ENCODE measurements around the gene ADPRHL1.
A peak's percentile ranks its signal among the peaks of the same experiment; 100 is the strongest.

Gene ADPRHL1

DNA sequence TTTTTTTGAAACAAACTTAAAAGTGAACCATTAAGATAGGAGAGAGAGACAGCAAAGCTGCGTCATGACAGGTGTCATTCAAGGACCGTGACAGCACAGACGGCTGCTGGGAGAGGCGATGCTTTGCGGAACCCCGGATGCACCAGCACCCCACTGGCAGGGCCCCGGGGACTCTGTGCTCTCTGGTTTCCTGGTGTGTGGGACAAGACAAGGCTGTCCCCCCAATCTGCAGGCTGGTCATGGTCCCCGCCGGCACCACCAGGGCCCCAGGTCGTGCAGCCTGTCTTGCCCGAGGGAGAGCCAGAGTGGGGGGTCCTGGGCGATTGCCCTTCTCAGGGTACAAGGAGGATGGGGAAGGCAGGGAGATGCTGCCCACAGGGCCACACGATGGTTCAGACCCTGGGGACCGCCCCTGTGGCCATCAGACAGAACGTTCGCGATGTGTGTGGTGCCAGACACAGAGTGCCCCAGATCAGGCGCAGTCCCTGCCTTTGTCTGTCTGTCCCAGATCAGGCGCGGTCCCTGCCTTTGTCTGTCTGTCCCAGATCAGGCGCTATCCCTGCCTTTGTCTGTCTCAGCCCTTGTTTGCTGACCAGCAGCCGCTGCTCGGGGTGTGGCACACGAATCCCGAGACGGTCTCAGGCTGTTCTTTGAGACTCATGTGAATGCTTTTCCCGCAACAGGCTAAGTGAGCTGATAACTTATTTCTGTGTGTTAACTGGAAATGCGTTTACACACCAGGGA, 36.1 kb downstream of the ADPRHL1 start:
- FAIRE-seq, result no peak
- no peak for TF ChIP-seq POLR2A (IDR thresholded peaks at IDR 0.05; ENCODE audit: low read depth, low read length)
- DNase-seq (ENCODE audit: insufficient read length, low spot score), result no peak

- no peak for TF ChIP-seq POLR2A (IDR thresholded peaks at IDR 0.05; ENCODE audit: low read depth, low read length)
- FAIRE-seq (no peak), DNase-seq (ENCODE audit: insufficient read length, low spot score) (no peak)
Observed at GRCh38 chr13:113415825-113416224, 37.5 kb downstream of the ADPRHL1 start.

GRCh38 chr13:113415032-113415431, 38.3 kb downstream of the ADPRHL1 start:
- FAIRE-seq (no peak), DNase-seq (ENCODE audit: insufficient read length, low spot score) (no peak)
- TF ChIP-seq POLR2A (IDR thresholded peaks at IDR 0.05; ENCODE audit: low read depth, low read length), result no peak

- FAIRE-seq (no peak), DNase-seq (ENCODE audit: insufficient read length, low spot score) (no peak)
- TF ChIP-seq POLR2A (IDR thresholded peaks at IDR 0.05; ENCODE audit: low read depth, low read length), result no peak
Observed at GRCh38 chr13:113414335-113414734, 39.0 kb downstream of the ADPRHL1 start.

- DNase-seq (ENCODE audit: insufficient read length, low spot score) (no peak), FAIRE-seq (no peak)
- TF ChIP-seq POLR2A (IDR thresholded peaks at IDR 0.05; ENCODE audit: low read depth, low read length), result no peak
Observed at GRCh38 chr13:113413898-113414282, 39.4 kb downstream of the ADPRHL1 start.

DNA sequence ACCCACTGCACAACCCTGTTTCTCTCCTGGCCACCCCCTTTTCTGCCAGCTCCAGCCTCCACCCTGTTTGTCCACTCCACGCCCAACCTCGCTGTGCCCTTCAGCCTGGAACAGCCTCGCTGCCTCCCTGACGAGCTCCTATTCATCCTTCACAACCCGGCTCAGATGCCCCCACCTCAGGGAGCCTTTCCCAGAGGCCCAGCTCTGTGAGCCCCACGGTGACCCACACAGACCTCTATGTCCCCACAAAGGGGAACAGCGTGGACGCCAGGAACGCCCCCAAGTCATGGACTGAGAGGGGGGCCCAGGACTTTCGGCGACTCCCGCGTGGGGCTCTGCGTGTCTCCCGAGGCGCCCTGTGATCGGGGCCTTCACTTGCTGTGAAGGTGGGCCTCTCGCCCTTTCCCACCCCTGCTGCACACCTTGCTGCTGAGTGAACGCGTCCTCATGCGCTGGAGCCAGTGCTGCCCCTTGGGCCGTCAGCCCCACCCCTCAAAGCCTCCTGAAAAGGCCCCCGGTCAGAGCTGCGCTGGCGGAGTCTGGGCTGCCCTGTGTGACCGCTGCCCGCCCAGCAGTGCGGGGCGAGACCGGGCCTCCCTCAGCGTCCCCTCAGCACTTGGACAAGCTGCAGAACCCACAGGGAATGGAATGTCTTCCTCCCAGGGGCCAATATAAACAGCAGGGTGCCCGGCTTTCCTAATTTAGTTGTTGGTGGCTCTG, 40.0 kb downstream of the ADPRHL1 start:
- no peak for TF ChIP-seq POLR2A (IDR thresholded peaks at IDR 0.05; ENCODE audit: low read depth, low read length)
- no peak for FAIRE-seq
- DNase-seq (ENCODE audit: insufficient read length, low spot score), result peak; percentile 59

DNA sequence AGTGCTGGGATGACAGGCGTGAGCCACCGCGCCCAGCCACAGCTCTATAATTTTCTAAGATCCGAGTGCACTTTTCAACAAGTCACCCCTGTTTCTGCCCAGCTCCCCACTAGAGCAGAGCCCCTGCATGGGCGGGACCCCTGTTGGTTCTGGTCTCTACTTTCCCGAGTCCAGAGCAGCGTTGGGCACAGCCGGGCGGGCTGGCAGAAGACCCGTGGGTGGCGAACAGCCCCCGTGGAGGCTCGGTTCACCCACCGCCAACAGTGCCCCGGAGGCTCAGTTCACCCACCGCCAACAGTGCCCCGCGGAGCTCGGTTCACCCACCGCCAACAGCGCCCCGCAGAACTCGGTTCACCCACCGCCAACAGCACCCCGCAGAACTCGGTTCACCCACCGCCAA, 40.8 kb downstream of the ADPRHL1 start:
- no peak for FAIRE-seq
- DNase-seq (ENCODE audit: insufficient read length, low spot score), result no peak
- no peak for TF ChIP-seq POLR2A (IDR thresholded peaks at IDR 0.05; ENCODE audit: low read depth, low read length)

- peak; percentile 98 for FAIRE-seq
- TF ChIP-seq POLR2A (IDR thresholded peaks at IDR 0.05; ENCODE audit: low read depth, low read length), result no peak
- peak; percentile 99 for DNase-seq (ENCODE audit: insufficient read length, low spot score)
Observed at GRCh38 chr13:113411216-113412023, 41.9 kb downstream of the ADPRHL1 start.

DNA sequence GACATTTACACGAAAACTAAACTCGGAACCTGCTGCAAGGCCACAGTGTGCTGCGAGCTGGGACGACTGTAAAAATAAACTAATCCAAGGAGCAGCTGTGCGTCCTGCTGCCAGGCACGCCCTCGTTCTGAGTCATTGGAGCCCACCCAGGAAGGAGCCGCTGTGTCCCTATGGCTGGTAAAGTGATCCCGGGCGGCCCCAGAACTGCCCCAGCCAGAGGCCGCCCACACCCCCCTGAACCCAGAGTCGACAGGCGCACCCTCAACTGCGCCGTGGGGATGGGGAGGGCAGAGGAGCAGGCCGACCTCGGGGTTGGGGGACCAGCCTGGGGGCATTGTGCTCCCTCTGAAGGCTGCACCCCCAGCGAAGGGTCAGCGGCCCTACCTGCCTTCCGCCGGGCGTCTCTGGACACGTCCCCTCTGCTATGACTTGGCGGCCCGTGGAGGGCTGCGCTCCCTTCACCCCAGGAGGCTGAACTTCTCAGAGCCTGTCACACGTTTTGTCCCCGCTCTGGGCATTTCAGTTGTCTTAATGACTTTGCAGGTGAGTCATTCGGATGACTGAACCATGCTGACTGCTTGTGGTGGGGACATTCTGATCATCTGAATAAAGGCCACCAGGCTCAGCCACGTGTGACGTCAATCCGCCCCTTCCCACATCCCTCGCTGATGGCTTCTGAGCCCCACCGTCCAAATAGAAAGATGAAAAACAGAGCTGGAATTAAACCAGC, 42.7 kb downstream of the ADPRHL1 start:
- TF ChIP-seq POLR2A (IDR thresholded peaks at IDR 0.05; ENCODE audit: low read depth, low read length), result 0 out of 2 replicates have a peak, but pooled peaks have one; percentile 27
- DNase-seq (ENCODE audit: insufficient read length, low spot score), result peak; percentile 93

GRCh38 chr13:113408562-113408961, 44.7 kb downstream of the ADPRHL1 start:
- TF ChIP-seq POLR2A (IDR thresholded peaks at IDR 0.05; ENCODE audit: low read depth, low read length), result no peak
- FAIRE-seq, result no peak
- no peak for DNase-seq (ENCODE audit: insufficient read length, low spot score)

More for the DNA sequence above, 42.7 kb downstream of the ADPRHL1 start:
- FAIRE-seq, result no peak

DNA sequence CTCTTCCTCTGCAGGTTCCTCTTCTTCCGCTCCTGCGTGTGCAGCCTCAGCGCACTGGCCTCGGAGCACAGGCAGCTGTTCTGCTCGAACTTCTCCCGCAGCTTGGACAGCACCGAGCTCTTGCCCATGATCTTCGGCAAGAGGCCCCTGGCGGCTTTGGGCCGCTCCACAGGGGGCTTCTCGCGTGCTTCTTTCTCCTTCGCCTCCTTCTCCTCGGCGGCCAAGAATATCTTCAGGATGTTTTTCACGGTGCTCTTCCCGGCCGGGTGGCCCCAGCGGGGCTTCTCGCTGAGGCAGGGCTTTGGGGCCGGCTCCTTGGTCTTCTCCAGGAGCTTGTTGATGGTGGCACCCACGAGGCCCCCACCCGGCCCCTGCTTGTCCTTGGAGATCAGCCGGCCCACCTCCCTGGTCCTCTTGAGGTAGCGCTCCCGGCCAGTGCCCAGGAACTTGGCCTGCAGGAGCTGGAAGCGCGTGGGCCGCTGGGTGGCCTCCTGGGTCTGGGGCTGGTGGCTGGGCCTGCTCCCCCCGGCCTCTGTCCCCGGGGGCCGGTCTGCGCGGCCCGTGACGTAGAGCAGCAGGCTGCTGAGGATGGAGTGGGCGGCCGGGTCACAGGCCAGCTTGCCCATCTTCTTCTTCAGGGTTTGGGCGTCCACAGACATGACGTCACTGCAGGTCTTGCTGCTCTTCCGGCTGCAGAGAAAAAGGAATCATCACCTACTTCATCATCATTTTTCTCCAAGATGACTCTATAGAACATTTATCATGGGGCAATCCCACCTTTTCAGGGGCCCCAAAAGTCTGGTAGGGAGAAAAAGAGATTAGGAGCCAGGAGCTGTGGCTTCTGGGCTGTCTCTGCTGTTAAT, 45.5 kb downstream of the ADPRHL1 start:
- DNase-seq (ENCODE audit: insufficient read length, low spot score), result no peak

DNA sequence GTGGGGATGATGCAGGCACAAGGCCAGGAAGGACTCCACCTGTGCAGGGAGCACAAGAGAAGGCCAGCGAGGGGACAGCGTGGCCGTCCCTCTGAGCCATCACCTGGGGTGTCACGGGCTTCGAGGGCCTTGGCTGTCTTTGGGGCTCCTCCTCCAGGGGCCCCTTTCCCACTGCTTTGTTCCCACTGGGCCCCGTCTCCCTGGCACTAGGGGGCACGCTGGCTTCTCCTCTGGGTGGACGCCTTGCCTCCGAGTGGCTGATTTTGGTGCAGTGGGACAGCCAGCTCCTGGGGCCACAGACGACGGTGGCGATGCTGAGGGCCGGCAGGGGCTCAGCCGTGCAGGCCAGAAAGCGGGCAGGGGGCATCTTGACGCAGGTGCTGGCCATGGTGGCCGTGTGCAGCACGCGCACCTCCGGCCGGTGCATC, 46.2 kb downstream of the ADPRHL1 start:
- no peak for DNase-seq (ENCODE audit: insufficient read length, low spot score)
- FAIRE-seq, result no peak
- TF ChIP-seq POLR2A (IDR thresholded peaks at IDR 0.05; ENCODE audit: low read depth, low read length), result no peak

More for the DNA sequence above, 45.5 kb downstream of the ADPRHL1 start:
- FAIRE-seq, result no peak
- no peak for TF ChIP-seq POLR2A (IDR thresholded peaks at IDR 0.05; ENCODE audit: low read depth, low read length)

Measured in H54 (cell line).